Measurements from ENCODE around the gene ZBTB49. TPM values are rescaled to one million over a fixed set of nuclear protein-coding genes. Genes with fewer than 3 reads are reported as not detected.

Gene ZBTB49
- total RNA-seq, 1 experiment from 2014 or later, result 6.6 TPM

DNA sequence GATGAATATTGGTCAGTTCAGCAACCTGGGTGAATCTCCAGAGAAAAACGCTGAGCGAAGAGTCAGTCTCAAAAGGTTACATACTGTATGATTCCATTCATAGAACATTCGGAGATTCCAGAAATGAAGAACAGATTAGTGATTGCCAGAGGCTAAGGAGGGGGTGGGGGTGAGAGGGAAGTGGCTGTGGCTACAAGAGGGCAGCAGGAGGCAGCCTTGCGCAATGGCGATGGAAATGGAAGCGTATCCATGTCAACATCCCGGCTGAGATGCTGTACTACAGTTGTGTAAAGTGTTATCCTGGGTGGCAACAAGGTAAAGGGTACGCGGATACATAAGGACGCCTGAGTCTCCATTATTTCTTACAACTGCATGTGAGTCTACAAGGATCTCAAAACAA lies 18.1 kb upstream of the ZBTB49 start:
- intact Hi-C loops (cut with micrococcal nuclease; ENCODE audit: unreplicated experiment), result no loop called here
- DNase-seq (ENCODE audit: low spot score), result no peak
- POLR2A ChIA-PET (ENCODE audit: low non-redundant PET), result no interaction called here
- H3K27me3 ChIP-seq (replicated peaks; ENCODE audit: insufficient read depth, low read depth, low read length, poor library complexity), result no peaks in the 10 kb centered on the region
- CTCF ChIA-PET, result no interaction called here
- no peaks in the 10 kb centered on the region for H3K4me1 ChIP-seq (ENCODE audit: insufficient read depth, low read length, poor library complexity, severe bottlenecking)
- H3K9me3 ChIP-seq (ENCODE audit: low read depth, low read length, poor library complexity, severe bottlenecking), result no peaks in the 10 kb centered on the region
- no peak overlapping the region for H3K27ac ChIP-seq (ENCODE audit: low read depth, low read length, poor library complexity, severe bottlenecking)
- TF ChIP-seq, protein P1, sequence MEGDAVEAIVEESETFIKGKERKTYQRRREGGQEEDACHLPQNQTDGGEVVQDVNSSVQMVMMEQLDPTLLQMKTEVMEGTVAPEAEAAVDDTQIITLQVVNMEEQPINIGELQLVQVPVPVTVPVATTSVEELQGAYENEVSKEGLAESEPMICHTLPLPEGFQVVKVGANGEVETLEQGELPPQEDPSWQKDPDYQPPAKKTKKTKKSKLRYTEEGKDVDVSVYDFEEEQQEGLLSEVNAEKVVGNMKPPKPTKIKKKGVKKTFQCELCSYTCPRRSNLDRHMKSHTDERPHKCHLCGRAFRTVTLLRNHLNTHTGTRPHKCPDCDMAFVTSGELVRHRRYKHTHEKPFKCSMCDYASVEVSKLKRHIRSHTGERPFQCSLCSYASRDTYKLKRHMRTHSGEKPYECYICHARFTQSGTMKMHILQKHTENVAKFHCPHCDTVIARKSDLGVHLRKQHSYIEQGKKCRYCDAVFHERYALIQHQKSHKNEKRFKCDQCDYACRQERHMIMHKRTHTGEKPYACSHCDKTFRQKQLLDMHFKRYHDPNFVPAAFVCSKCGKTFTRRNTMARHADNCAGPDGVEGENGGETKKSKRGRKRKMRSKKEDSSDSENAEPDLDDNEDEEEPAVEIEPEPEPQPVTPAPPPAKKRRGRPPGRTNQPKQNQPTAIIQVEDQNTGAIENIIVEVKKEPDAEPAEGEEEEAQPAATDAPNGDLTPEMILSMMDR (conservative IDR thresholded peaks at IDR 0.05; ENCODE audit: low read depth, low read length), result no peak
- TF ChIP-seq EZH2 (IDR thresholded peaks at IDR 0.05; ENCODE audit: borderline replicate concordance, low read depth, low read length, poor library complexity, severe bottlenecking), result no peak
- H3K4me3 ChIP-seq (ENCODE audit: low read depth, low read length, poor library complexity, severe bottlenecking), result no peak overlapping the region
- BruUV-seq (replicated peaks), result no TSS peak
- peaks cover 65% of the 10 kb centered on the region for H3K36me3 ChIP-seq (ENCODE audit: insufficient read depth, low read length, poor library complexity, severe bottlenecking)

DNA sequence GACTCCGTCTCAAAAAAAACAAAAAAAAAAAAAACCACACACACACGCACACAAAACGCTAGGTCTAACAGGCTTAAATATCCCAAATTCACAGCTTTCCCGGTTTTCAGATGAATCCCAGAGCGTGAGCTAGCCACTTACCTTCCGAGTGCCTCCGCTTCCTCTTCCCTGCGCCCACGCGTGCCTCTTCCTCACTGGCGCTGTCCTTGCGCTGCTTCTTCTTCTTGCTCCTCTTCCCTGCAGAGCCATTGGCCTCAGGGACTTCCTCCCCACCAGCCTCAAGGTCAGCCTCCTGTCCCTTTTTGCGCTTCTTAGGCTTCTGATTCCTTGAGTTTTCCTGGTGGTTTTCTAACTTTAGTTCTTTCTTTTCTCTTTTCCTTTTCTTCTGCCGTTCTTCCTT lies 15.8 kb upstream of the ZBTB49 start:
- CTCF ChIA-PET, result no interaction called here
- Histone ChIP-seq H3K27ac (ENCODE audit: low read depth, low read length, poor library complexity, severe bottlenecking) (no peak overlapping the region), H3K4me3 (ENCODE audit: low read depth, low read length, poor library complexity, severe bottlenecking) (no peak overlapping the region), H3K9me3 (ENCODE audit: low read depth, low read length, poor library complexity, severe bottlenecking) (no peaks in the 10 kb centered on the region), H3K27me3 (replicated peaks; ENCODE audit: insufficient read depth, low read depth, low read length, poor library complexity) (no peaks in the 10 kb centered on the region), H3K4me1 (ENCODE audit: insufficient read depth, low read length, poor library complexity, severe bottlenecking) (no peaks in the 10 kb centered on the region), H3K36me3 (ENCODE audit: insufficient read depth, low read length, poor library complexity, severe bottlenecking) (peaks cover 76% of the 10 kb centered on the region)
- intact Hi-C loops (cut with micrococcal nuclease; ENCODE audit: unreplicated experiment), result no loop called here
- no TSS peak for BruUV-seq (replicated peaks)
- no peak for DNase-seq (ENCODE audit: low spot score)
- POLR2A ChIA-PET (ENCODE audit: low non-redundant PET), result no interaction called here
- no peak for TF ChIP-seq EZH2 (IDR thresholded peaks at IDR 0.05; ENCODE audit: borderline replicate concordance, low read depth, low read length, poor library complexity, severe bottlenecking)
- TF ChIP-seq, protein P1 (conservative IDR thresholded peaks at IDR 0.05; ENCODE audit: low read depth, low read length), result no peak

DNA sequence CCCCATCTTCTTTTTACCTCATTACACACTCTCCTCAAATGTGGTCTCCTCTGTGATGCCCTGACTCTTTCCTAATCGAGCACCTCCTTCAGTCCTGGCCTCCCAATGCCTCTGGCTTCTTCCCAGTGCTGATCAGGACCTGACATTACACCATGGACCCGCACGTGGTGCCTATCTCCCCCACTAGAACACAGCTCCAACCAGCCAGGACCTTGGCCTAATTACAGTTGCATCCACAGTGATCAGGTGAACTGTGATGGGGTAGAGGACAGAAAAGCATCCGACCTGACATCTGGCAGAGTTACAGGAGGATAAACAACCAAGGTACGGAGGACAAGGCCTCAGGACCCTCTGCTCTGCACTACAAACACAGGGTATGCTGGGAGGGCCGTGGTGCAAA lies 12.5 kb upstream of the ZBTB49 start:
- TF ChIP-seq, protein P1 (conservative IDR thresholded peaks at IDR 0.05; ENCODE audit: low read depth, low read length), result no peak
- TF ChIP-seq EZH2 (IDR thresholded peaks at IDR 0.05; ENCODE audit: borderline replicate concordance, low read depth, low read length, poor library complexity, severe bottlenecking), result no peak
- Histone ChIP-seq H3K4me3 (ENCODE audit: low read depth, low read length, poor library complexity, severe bottlenecking) (no peak overlapping the region), H3K36me3 (ENCODE audit: insufficient read depth, low read length, poor library complexity, severe bottlenecking) (peaks cover 76% of the 10 kb centered on the region), H3K4me1 (ENCODE audit: insufficient read depth, low read length, poor library complexity, severe bottlenecking) (no peaks in the 10 kb centered on the region), H3K27me3 (replicated peaks; ENCODE audit: insufficient read depth, low read depth, low read length, poor library complexity) (no peaks in the 10 kb centered on the region), H3K27ac (ENCODE audit: low read depth, low read length, poor library complexity, severe bottlenecking) (no peak overlapping the region), H3K9me3 (ENCODE audit: low read depth, low read length, poor library complexity, severe bottlenecking) (no peaks in the 10 kb centered on the region)
- ChIA-PET CTCF (no interaction called here), POLR2A (ENCODE audit: low non-redundant PET) (no interaction called here)
- BruUV-seq (replicated peaks), result no TSS peak
- DNase-seq (ENCODE audit: low spot score), result no peak
- intact Hi-C loops (cut with micrococcal nuclease; ENCODE audit: unreplicated experiment), result no loop called here
